Head of caudate nucleus (tissue), 42 donors: Measurements from ENCODE around the gene SPI1.

Source experiments
- DNase-seq, 42 donors: peaks; one replicate each; pipeline versions ENCODE4 v3.0.0 to v3.0.0-alpha.2; 2020 to 2021; ENCODE audit warnings: mixed read lengths in 7 of 42
- intact Hi-C: fragments of 100-400 bp; cut with DNase I; formaldehyde crosslinking; loops from one replicate; pipeline ENCODE4 v1.15.0; 2022

Gene SPI1

GRCh38 chr11:47373876-47374719 lies 4.2 kb downstream of the SPI1 start:
- peak; percentile 69 to 94 (median 84) for DNase-seq
- intact Hi-C loops: no loop called here

DNA sequence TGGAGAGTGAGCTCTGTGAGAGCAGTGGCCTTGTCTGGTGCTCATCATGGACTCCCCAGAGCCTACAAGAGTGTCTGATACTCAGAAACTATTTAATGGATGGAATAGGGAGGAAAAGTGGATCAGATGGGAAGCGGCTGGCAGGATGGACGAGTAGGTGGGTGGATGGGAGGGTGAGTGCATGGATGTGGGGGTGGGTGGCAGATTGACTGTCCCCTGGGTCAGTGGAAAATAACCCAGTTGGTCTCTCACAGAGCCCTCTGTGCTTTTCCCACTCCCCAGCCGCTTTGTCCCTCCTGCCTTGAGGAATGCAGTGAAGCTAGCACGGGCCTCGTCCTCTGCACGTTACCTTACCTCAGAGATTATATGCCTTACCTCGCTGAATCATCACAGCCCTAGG lies 5.9 kb downstream of the SPI1 start:
- no peak for DNase-seq
- intact Hi-C loops: no loop called here

GRCh38 chr11:47369676-47370075 lies 8.7 kb downstream of the SPI1 start:
- intact Hi-C loops: no loop called here
- no peak for DNase-seq

GRCh38 chr11:47366020-47366490 lies 12.3 kb downstream of the SPI1 start:
- intact Hi-C loops: no loop called here
- no peak for DNase-seq

DNA sequence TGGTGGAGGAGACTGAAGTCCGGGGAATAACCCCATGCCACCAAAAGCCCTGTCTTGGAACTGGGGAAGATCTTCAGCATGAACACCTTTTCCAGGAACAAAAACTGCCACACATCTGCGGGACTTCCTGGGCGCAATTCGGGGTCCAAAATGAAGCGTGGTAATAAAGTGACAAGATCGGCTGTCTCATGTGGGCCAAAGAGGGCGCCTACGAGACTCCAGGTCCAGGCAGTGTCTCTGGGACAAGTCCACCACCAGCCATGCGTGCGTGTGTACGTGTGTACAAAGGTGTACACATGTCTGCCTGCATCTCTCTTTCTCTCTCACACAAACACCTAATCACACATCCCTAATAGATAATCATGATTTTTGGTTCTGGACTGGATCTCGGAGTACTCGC lies 16.9 kb downstream of the SPI1 start:
- no peak for DNase-seq
- intact Hi-C loops: no loop called here

DNA sequence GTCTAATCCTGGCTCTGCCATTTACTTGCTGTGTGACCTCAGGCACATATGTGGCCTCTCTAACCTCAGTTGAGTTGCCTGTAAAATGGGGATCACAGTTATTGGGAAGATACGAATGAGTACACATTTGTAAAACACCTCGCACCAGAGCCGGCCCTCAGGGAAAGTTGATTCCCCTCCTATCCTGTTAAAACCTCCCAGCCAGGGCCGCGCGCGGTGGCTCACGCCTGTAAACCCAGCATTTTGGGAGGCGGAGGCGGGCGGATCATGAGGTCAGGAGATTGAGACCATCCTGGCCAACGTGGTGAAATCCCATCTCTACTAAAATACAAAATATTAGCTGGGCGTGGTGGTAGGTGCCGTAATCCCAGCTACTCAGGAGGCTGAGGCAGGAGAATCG lies 18.0 kb downstream of the SPI1 start:
- intact Hi-C loops: no loop called here
- no peak for DNase-seq

DNA sequence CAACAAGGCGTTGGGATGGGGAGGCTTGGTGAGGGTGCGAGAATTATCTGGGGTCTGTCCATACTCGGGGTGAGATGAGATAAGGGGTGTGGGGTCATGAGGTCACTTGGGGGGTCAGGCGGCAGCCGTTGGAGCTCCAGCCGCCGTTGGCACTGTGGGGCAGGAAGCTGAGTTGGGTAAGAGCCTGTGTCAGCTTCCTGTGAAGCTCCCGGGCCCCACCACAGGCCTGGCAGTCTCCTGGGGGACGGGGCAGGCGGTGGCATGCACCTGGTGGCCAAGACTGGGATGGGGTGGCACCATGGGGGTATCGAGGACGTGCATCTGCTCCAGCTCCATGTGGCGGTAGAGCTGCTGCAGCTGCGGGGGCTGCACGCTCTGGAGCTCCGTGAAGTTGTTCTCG lies 18.8 kb downstream of the SPI1 start:
- DNase-seq: no peak
- intact Hi-C loops: loop anchor here (5.0 kb wide), 1 partner anchor 182 kb away; the partner anchor contains the start of gene ARFGAP2

GRCh38 chr11:47359162-47359561 lies 19.2 kb downstream of the SPI1 start:
- DNase-seq: no peak
- intact Hi-C loops: loop anchor here (5.0 kb wide), 1 partner anchor 182 kb away; the partner anchor contains the start of gene ARFGAP2

- DNase-seq: no peak
- intact Hi-C loops: loop anchor here (5.0 kb wide), 1 partner anchor 181 kb away; the partner anchor contains the start of gene ARFGAP2
Measured at GRCh38 chr11:47358731-47359051, 19.7 kb downstream of the SPI1 start.

DNA sequence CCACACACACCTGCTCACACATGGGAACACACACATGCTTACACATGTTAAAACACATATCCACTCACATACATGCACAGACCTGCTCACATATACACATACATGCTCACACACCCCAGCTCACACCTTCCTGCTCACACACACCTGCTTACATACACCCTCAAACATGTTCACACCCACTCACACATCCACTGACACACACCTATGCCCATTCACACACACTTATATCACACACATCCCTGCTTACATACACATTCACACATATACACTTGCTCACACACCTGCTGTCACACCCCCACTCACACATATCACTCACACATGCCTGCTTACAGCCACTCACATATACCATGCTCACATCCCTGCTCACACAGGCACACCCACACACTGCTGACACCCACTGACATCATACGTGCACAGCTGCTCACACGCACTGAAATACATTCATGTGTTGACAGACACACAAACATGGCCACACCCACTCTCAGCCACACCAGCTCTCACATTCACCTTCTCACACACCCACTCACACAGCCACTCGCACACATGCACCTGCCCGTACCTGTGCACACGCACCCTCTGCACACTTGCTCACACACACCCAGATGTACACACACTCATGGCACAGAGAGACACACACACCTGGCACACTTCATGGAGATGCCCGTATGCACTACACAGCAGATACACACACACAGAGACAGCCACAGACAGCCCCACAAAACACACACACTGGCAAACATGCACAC lies 20.2 kb downstream of the SPI1 start:
- intact Hi-C loops: loop anchor here (5.0 kb wide), 1 partner anchor 181 kb away; the partner anchor contains the start of gene ARFGAP2
- no peak for DNase-seq

DNA sequence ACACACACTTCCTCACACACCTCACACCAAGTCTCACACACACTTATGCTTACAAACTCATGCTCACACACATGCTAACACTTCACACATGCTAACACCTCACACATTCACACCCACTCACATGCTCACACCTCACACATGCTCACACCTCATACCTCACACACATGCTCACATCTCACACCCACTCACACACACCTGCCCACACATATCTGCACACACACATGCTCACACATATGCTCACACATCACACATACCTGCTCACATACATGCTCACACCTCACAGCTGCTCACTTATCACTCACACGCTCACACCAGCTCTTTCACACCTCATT lies 21.4 kb downstream of the SPI1 start:
- no peak for DNase-seq
- intact Hi-C loops: loop anchor here (5.0 kb wide), 1 partner anchor 180 kb away; the partner anchor contains the start of gene ARFGAP2

DNA sequence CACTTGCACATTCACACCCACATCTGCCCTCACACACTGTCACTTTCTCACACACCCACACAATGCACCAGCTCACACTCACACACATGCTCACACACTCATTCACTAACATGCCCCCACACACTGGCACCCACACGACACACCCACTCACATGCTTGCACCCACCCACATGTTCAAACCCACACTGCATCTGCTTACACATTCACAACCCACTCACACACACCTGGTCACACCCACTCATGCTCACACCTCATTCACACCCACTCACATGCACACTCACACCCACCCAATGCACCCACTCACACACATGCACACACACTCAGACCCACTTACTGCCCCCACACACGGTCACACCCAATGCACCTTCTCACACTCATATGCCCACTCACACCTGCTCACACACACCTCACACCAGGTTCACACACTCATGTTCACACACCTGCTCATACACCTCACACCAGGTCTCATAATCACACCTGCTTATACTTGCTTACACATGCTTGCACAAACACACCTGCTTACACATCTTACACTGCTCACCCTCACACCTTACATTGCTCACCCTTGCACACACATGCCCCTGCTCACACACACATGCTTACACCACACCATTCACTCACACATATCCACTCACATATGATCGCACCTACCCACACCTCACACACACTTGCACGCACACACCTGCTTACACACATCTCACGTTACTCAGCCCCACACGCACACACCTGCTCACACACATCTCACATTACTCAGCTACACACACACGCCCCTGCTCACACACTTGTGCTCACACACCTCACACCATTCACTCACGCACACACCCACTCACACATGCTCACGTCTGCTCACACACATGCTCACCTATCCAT lies 22.0 kb downstream of the SPI1 start:
- DNase-seq: no peak
- intact Hi-C loops: loop anchor here (5.0 kb wide), 1 partner anchor 179 kb away; the partner anchor contains the start of gene ARFGAP2

DNA sequence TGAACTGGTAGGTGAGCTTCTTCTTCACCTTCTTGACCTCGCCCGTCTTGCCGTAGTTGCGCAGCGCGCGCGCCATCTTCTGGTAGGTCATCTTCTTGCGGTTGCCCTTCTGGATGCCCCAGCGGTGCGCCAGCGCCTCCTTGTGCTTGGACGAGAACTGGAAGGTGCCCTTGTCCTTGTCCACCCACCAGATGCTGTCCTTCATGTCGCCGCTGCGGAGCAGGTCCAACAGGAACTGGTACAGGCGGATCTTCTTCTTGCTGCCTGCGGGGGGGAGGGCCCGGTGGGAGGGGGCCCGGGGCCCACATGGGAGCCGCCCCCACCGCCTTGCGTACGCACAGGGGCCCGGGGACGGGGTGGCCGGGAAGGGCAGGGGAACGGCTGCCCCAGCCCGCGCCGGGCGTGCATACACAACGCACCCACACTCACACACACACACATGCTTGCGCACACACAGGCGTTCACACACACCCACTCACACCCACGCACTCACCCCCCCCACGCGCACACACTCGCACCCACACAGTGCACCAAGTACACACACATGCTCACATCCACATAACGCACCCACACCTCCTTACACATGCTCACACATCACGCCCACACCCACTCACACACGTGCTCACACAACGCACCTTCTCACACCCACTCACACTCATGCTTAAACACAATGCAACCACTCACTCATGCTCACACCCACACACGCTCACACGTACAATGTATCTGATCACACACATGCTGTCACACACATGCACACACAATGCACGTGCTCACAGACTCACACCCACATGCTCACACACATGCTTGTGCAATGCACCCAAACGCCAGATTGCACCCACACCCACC lies 22.8 kb downstream of the SPI1 start:
- peak; percentile 89 to 97 (median 94) for DNase-seq
- intact Hi-C loops: loop anchor here (5.0 kb wide), 1 partner anchor 178 kb away; the partner anchor contains the start of gene ARFGAP2

DNA sequence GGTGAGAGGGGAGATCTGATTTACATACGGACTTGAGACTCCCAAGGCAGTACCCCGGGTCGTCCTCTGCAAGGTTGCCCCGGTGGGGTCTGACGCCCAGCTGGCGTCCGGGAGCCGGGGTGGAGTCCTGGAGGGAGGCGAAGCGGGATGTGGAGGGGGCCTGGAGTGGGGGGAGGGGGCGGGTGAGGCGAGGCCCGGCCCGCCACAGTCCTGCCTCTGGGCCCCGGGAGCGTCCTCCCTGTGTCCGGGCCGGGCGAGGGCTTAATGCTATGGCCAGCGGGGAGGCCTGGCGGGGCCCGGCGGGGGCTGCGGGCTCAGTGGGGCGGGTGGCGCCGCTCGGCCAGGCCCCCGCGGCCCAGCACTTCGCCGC lies 23.4 kb downstream of the SPI1 start:
- intact Hi-C loops: loop anchor here (5.0 kb wide), 1 partner anchor 178 kb away; the partner anchor contains the start of gene ARFGAP2
- peak in 3 of 42 donors; percentile 12 to 49 (median 23) for DNase-seq

DNA sequence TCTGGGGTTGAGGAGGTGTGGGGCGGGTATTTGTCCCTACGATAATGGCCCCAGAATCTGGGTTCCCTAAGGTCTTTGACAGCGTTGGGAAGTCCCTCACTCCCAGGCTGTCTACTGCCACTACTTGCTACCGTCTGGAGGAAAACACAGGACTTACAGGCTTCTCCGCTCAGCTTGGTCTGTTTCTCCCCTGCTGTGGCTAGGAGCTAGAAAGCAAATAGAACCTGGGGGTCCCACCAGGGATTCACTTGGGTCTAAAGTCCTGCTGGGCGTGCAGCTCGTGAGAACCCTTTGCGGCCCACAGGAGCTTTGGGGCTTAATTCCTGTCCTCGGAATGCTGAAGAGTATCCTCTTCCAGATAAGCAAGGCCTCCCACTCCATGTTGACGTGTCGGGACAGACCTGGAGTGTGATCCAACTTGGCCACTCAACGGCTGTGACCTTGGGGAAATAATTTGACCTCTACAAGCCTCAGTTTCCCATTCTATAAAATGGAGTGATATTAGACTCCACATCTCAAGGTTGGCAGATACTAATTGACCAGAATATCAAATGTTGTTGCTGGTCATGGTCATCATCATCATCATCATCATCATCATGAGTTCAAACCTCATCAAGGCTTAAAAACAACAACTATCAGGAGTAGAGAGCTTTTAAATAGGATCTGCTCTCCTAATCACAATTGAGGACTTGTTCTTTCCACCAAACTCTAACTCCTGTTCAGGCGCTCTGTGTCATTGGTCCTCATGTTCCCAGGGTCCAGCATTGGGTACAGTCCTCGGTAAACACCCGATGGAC lies 24.2 kb downstream of the SPI1 start:
- no peak for DNase-seq
- intact Hi-C loops: no loop called here

- intact Hi-C loops: no loop called here
- DNase-seq: no peak
Measured at GRCh38 chr11:47352556-47352955, 25.8 kb downstream of the SPI1 start, which contains the start of gene MYBPC3. Gene MYBPC3, minus strand, starts transcription at chr11:47352702. Its CDS starts 55 bp downstream, at chr11:47352647.
